Measurements from ENCODE around the gene PRDM16.
A peak's percentile ranks its signal among the peaks of the same experiment; 100 is the strongest.

The PRDM16 gene

GRCh38 chr1:3222042-3222692 is 153.2 kb downstream of the PRDM16 start:
- Histone ChIP-seq H3K36me3 (ENCODE audit: control insufficient read depth in 2 of 2, insufficient read depth in 2 of 2, low read length in 2 of 2) (no peaks in the 10 kb centered on the region), H3K9ac (ENCODE audit: low read depth in 1 of 2, low read length in 2 of 2) (peak overlapping the region; percentile 32 to 49), H3K27ac (ENCODE audit: low read depth in 2 of 2, low read length in 2 of 2) (peak overlapping the region; percentile 65 to 72), H3K27me3 (ENCODE audit: control insufficient read depth in 2 of 2, insufficient read depth in 2 of 2, low read length in 2 of 2) (no peaks in the 10 kb centered on the region), H3K9me3 (ENCODE audit: control insufficient read depth in 2 of 2, low read length in 2 of 2) (no peaks in the 10 kb centered on the region), H3K4me3 (ENCODE audit: low read length in 2 of 2) (no peak overlapping the region), H3K4me1 (ENCODE audit: control insufficient read depth in 2 of 2, insufficient read depth in 2 of 2, low read length in 2 of 2) (peaks cover 24% of the 10 kb centered on the region in 2 donors)

- H3K27ac ChIP-seq (ENCODE audit: low read depth in 2 of 2, low read length in 2 of 2): no peak overlapping the region
- no peaks in the 10 kb centered on the region for H3K9me3 ChIP-seq (ENCODE audit: control insufficient read depth in 2 of 2, low read length in 2 of 2)
- H3K4me3 ChIP-seq (ENCODE audit: low read length in 2 of 2): no peak overlapping the region
- no peaks in the 10 kb centered on the region for H3K27me3 ChIP-seq (ENCODE audit: control insufficient read depth in 2 of 2, insufficient read depth in 2 of 2, low read length in 2 of 2)
- no peaks in the 10 kb centered on the region for H3K36me3 ChIP-seq (ENCODE audit: control insufficient read depth in 2 of 2, insufficient read depth in 2 of 2, low read length in 2 of 2)
- H3K4me1 ChIP-seq (ENCODE audit: control insufficient read depth in 2 of 2, insufficient read depth in 2 of 2, low read length in 2 of 2): peaks cover 9 to 13% of the 10 kb centered on the region in 2 donors
- H3K9ac ChIP-seq (ENCODE audit: low read depth in 1 of 2, low read length in 2 of 2): no peak overlapping the region
Observed at GRCh38 chr1:3225661-3226060, 156.7 kb downstream of the PRDM16 start.

GRCh38 chr1:3226191-3226590 is 157.2 kb downstream of the PRDM16 start:
- Histone ChIP-seq H3K27ac (ENCODE audit: low read depth in 2 of 2, low read length in 2 of 2) (no peak overlapping the region), H3K36me3 (ENCODE audit: control insufficient read depth in 2 of 2, insufficient read depth in 2 of 2, low read length in 2 of 2) (no peaks in the 10 kb centered on the region)

GRCh38 chr1:3226701-3227350 is 157.8 kb downstream of the PRDM16 start:
- H3K9ac ChIP-seq (ENCODE audit: low read depth in 1 of 2, low read length in 2 of 2): no peak overlapping the region
- no peaks in the 10 kb centered on the region for H3K36me3 ChIP-seq (ENCODE audit: control insufficient read depth in 2 of 2, insufficient read depth in 2 of 2, low read length in 2 of 2)
- H3K4me1 ChIP-seq (ENCODE audit: control insufficient read depth in 2 of 2, insufficient read depth in 2 of 2, low read length in 2 of 2): peaks cover 4 to 6% of the 10 kb centered on the region in 2 donors
- no peaks in the 10 kb centered on the region for H3K27me3 ChIP-seq (ENCODE audit: control insufficient read depth in 2 of 2, insufficient read depth in 2 of 2, low read length in 2 of 2)
- H3K27ac ChIP-seq (ENCODE audit: low read depth in 2 of 2, low read length in 2 of 2): no peak overlapping the region
- no peak overlapping the region for H3K4me3 ChIP-seq (ENCODE audit: low read length in 2 of 2)
- no peaks in the 10 kb centered on the region for H3K9me3 ChIP-seq (ENCODE audit: control insufficient read depth in 2 of 2, low read length in 2 of 2)

More at GRCh38 chr1:3226191-3226590, 157.2 kb downstream of the PRDM16 start:
- H3K27me3 ChIP-seq (ENCODE audit: control insufficient read depth in 2 of 2, insufficient read depth in 2 of 2, low read length in 2 of 2): no peaks in the 10 kb centered on the region
- no peak overlapping the region for H3K4me3 ChIP-seq (ENCODE audit: low read length in 2 of 2)
- peaks cover 4 to 12% of the 10 kb centered on the region in 2 donors for H3K4me1 ChIP-seq (ENCODE audit: control insufficient read depth in 2 of 2, insufficient read depth in 2 of 2, low read length in 2 of 2)
- H3K9ac ChIP-seq (ENCODE audit: low read depth in 1 of 2, low read length in 2 of 2): no peak overlapping the region
- H3K9me3 ChIP-seq (ENCODE audit: control insufficient read depth in 2 of 2, low read length in 2 of 2): no peaks in the 10 kb centered on the region

GRCh38 chr1:3227351-3227704 is 158.3 kb downstream of the PRDM16 start:
- H3K4me1 ChIP-seq (ENCODE audit: control insufficient read depth in 2 of 2, insufficient read depth in 2 of 2, low read length in 2 of 2): peaks cover 4% of the 10 kb centered on the region in 2 donors
- H3K9me3 ChIP-seq (ENCODE audit: control insufficient read depth in 2 of 2, low read length in 2 of 2): no peaks in the 10 kb centered on the region
- H3K27me3 ChIP-seq (ENCODE audit: control insufficient read depth in 2 of 2, insufficient read depth in 2 of 2, low read length in 2 of 2): no peaks in the 10 kb centered on the region
- no peaks in the 10 kb centered on the region for H3K36me3 ChIP-seq (ENCODE audit: control insufficient read depth in 2 of 2, insufficient read depth in 2 of 2, low read length in 2 of 2)
- H3K9ac ChIP-seq (ENCODE audit: low read depth in 1 of 2, low read length in 2 of 2): no peak overlapping the region
- no peak overlapping the region for H3K4me3 ChIP-seq (ENCODE audit: low read length in 2 of 2)
- H3K27ac ChIP-seq (ENCODE audit: low read depth in 2 of 2, low read length in 2 of 2): no peak overlapping the region

GRCh38 chr1:3227893-3228292 is 158.9 kb downstream of the PRDM16 start:
- Histone ChIP-seq H3K4me1 (ENCODE audit: control insufficient read depth in 2 of 2, insufficient read depth in 2 of 2, low read length in 2 of 2) (peaks cover 0 to under 1% of the 10 kb centered on the region in 2 donors), H3K36me3 (ENCODE audit: control insufficient read depth in 2 of 2, insufficient read depth in 2 of 2, low read length in 2 of 2) (no peaks in the 10 kb centered on the region), H3K27me3 (ENCODE audit: control insufficient read depth in 2 of 2, insufficient read depth in 2 of 2, low read length in 2 of 2) (no peaks in the 10 kb centered on the region), H3K27ac (ENCODE audit: low read depth in 2 of 2, low read length in 2 of 2) (no peak overlapping the region), H3K9ac (ENCODE audit: low read depth in 1 of 2, low read length in 2 of 2) (no peak overlapping the region), H3K4me3 (ENCODE audit: low read length in 2 of 2) (no peak overlapping the region), H3K9me3 (ENCODE audit: control insufficient read depth in 2 of 2, low read length in 2 of 2) (no peaks in the 10 kb centered on the region)

GRCh38 chr1:3229081-3229725 is 160.2 kb downstream of the PRDM16 start:
- Histone ChIP-seq H3K27ac (ENCODE audit: low read depth in 2 of 2, low read length in 2 of 2) (no peak overlapping the region), H3K4me3 (ENCODE audit: low read length in 2 of 2) (no peak overlapping the region), H3K9ac (ENCODE audit: low read depth in 1 of 2, low read length in 2 of 2) (no peak overlapping the region), H3K36me3 (ENCODE audit: control insufficient read depth in 2 of 2, insufficient read depth in 2 of 2, low read length in 2 of 2) (no peaks in the 10 kb centered on the region), H3K27me3 (ENCODE audit: control insufficient read depth in 2 of 2, insufficient read depth in 2 of 2, low read length in 2 of 2) (no peaks in the 10 kb centered on the region), H3K4me1 (ENCODE audit: control insufficient read depth in 2 of 2, insufficient read depth in 2 of 2, low read length in 2 of 2) (no peaks in the 10 kb centered on the region), H3K9me3 (ENCODE audit: control insufficient read depth in 2 of 2, low read length in 2 of 2) (no peaks in the 10 kb centered on the region)

GRCh38 chr1:3230553-3230952 is 161.6 kb downstream of the PRDM16 start:
- H3K36me3 ChIP-seq (ENCODE audit: control insufficient read depth in 2 of 2, insufficient read depth in 2 of 2, low read length in 2 of 2): no peaks in the 10 kb centered on the region
- H3K27me3 ChIP-seq (ENCODE audit: control insufficient read depth in 2 of 2, insufficient read depth in 2 of 2, low read length in 2 of 2): no peaks in the 10 kb centered on the region
- no peak overlapping the region for H3K4me3 ChIP-seq (ENCODE audit: low read length in 2 of 2)

GRCh38 chr1:3231245-3231644 is 162.2 kb downstream of the PRDM16 start:
- H3K4me1 ChIP-seq (ENCODE audit: control insufficient read depth in 2 of 2, insufficient read depth in 2 of 2, low read length in 2 of 2): no peaks in the 10 kb centered on the region
- no peaks in the 10 kb centered on the region for H3K27me3 ChIP-seq (ENCODE audit: control insufficient read depth in 2 of 2, insufficient read depth in 2 of 2, low read length in 2 of 2)
- H3K4me3 ChIP-seq (ENCODE audit: low read length in 2 of 2): no peak overlapping the region
- no peaks in the 10 kb centered on the region for H3K9me3 ChIP-seq (ENCODE audit: control insufficient read depth in 2 of 2, low read length in 2 of 2)
- H3K27ac ChIP-seq (ENCODE audit: low read depth in 2 of 2, low read length in 2 of 2): no peak overlapping the region
- no peaks in the 10 kb centered on the region for H3K36me3 ChIP-seq (ENCODE audit: control insufficient read depth in 2 of 2, insufficient read depth in 2 of 2, low read length in 2 of 2)
- H3K9ac ChIP-seq (ENCODE audit: low read depth in 1 of 2, low read length in 2 of 2): no peak overlapping the region

More at GRCh38 chr1:3230553-3230952, 161.6 kb downstream of the PRDM16 start:
- H3K27ac ChIP-seq (ENCODE audit: low read depth in 2 of 2, low read length in 2 of 2): no peak overlapping the region
- H3K4me1 ChIP-seq (ENCODE audit: control insufficient read depth in 2 of 2, insufficient read depth in 2 of 2, low read length in 2 of 2): no peaks in the 10 kb centered on the region
- no peak overlapping the region for H3K9ac ChIP-seq (ENCODE audit: low read depth in 1 of 2, low read length in 2 of 2)
- H3K9me3 ChIP-seq (ENCODE audit: control insufficient read depth in 2 of 2, low read length in 2 of 2): no peaks in the 10 kb centered on the region

GRCh38 chr1:3231826-3232225 is 162.8 kb downstream of the PRDM16 start:
- no peak overlapping the region for H3K9ac ChIP-seq (ENCODE audit: low read depth in 1 of 2, low read length in 2 of 2)
- H3K4me1 ChIP-seq (ENCODE audit: control insufficient read depth in 2 of 2, insufficient read depth in 2 of 2, low read length in 2 of 2): no peaks in the 10 kb centered on the region
- no peaks in the 10 kb centered on the region for H3K36me3 ChIP-seq (ENCODE audit: control insufficient read depth in 2 of 2, insufficient read depth in 2 of 2, low read length in 2 of 2)
- no peak overlapping the region for H3K27ac ChIP-seq (ENCODE audit: low read depth in 2 of 2, low read length in 2 of 2)
- no peak overlapping the region for H3K4me3 ChIP-seq (ENCODE audit: low read length in 2 of 2)
- H3K9me3 ChIP-seq (ENCODE audit: control insufficient read depth in 2 of 2, low read length in 2 of 2): no peaks in the 10 kb centered on the region
- no peaks in the 10 kb centered on the region for H3K27me3 ChIP-seq (ENCODE audit: control insufficient read depth in 2 of 2, insufficient read depth in 2 of 2, low read length in 2 of 2)

Measured in mucosa of rectum (tissue), 2 donors.